Measurements from ENCODE around the gene MORN1.

The MORN1 gene

DNA sequence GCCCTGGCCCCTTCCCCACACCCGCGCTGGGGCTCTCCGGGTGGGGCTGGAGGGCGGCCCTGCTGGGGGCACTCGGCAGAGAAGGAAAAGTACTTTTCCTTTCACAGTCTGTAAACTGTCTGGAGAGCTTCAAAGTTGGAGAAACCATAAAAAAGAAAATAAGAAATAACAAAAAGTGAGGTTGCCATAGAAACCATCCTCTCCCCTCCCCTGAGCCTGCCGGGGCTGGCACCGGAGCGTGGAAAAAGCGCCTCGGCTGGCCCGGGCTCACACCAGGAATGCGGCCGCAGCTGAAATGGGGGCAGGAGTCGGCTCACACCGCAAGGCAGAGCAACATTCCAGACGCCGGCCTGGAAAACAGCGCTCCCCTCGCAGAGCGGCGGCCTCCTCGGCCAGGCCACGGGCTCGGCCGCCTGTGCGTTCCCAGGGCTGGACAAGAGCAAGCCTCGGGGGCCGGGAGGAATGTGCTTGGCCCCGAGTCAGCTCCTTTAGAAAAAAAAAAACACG lies 69.2 kb downstream of the MORN1 start:
- peak in 1 of 2 experiments; percentile 8 for TF ChIP-seq CTCF (IDR thresholded peaks at IDR 0.05)
- Histone ChIP-seq H3K4me3 (peak overlapping the region; percentile 19 to 43), H3K36me3 (no peaks in the 10 kb centered on the region), H3K27me3 (no peaks in the 10 kb centered on the region), H3K4me1 (peaks cover 9 to 73% (median 57%) of the 10 kb centered on the region in 4 donors), H3K27ac (peak overlapping the region; percentile 90 to 93), H3K9me3 (no peaks in the 10 kb centered on the region)
- DNase-seq, result peak; percentile 82 to 94
- intact Hi-C loops (cut with DNase I; ENCODE audit: low total_unique reads), result no loop called here

DNA sequence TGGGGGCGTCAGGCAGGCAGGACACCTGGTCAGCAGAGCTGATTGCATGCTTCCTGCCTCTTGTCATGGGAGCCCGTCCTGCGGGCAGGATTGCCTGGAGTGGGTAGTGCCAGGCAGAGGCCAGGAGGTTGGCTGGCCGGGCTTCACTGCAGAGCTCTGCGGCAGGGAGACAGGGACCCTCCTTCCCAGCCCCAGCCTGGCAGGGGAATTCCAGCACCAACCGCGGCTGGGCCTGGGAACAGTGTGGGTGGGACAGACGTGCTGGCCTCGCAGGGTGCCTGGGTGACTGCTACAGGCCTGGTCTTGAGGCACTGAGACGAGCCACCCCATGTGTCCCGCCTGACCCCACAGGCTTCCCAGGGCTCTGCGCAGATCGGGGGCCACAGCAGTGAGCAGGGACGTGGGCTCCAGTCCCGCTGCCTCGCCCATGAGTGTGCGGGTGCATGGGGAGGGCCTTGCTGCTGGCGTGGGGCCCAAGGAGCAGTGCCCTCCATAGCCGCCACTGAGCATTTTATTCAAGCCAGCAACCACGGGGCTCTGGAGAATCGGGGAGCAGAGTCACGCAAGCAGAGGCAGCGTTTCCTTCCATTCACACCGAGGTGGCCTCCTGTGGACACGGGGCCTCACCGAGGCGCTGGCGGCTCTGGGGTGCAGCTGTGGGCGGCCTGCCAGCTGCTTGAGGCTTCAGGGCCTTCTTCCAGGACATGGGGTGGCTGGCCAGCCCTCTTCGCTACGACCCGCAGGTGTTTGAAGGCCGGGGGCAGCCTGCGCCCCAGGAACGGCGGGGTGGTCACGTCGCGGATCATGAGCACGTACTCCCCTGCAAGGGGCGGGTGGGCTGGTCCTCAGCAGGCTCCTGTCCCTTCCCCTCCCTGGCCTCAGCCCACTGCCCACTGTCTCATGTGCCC lies 70.3 kb downstream of the MORN1 start:
- no peak for TF ChIP-seq CTCF (IDR thresholded peaks at IDR 0.05)
- Histone ChIP-seq H3K27ac (peak overlapping the region; percentile 90 to 93), H3K27me3 (no peaks in the 10 kb centered on the region), H3K4me3 (no peak overlapping the region), H3K4me1 (peaks cover 9 to 84% (median 66%) of the 10 kb centered on the region in 4 donors), H3K36me3 (no peaks in the 10 kb centered on the region), H3K9me3 (no peaks in the 10 kb centered on the region)
- intact Hi-C loops (cut with DNase I; ENCODE audit: low total_unique reads), result no loop called here
- DNase-seq, result no peak

GRCh38 chr1:2320006-2320405 lies 71.3 kb downstream of the MORN1 start:
- Histone ChIP-seq H3K27ac (peak overlapping the region; percentile 90 to 93), H3K27me3 (no peaks in the 10 kb centered on the region), H3K4me3 (no peak overlapping the region), H3K36me3 (no peaks in the 10 kb centered on the region), H3K4me1 (peaks cover 9 to 94% (median 75%) of the 10 kb centered on the region in 4 donors), H3K9me3 (no peaks in the 10 kb centered on the region)
- no peak for TF ChIP-seq CTCF (IDR thresholded peaks at IDR 0.05)
- intact Hi-C loops (cut with DNase I; ENCODE audit: low total_unique reads), result no loop called here
- DNase-seq, result no peak

GRCh38 chr1:2319291-2319690 lies 72.1 kb downstream of the MORN1 start:
- H3K9me3 ChIP-seq, result no peaks in the 10 kb centered on the region
- peak overlapping the region; percentile 90 to 93 for H3K27ac ChIP-seq
- H3K4me3 ChIP-seq, result no peak overlapping the region

More at GRCh38 chr1:2319291-2319690, 72.1 kb downstream of the MORN1 start:
- intact Hi-C loops (cut with DNase I; ENCODE audit: low total_unique reads), result loop anchor here (10.0 kb wide), 2 partner anchors 66 to 114 kb away; no protein-coding TSS in a partner anchor
- TF ChIP-seq CTCF (IDR thresholded peaks at IDR 0.05), result no peak
- no peak for DNase-seq
- peaks cover 14 to 100% (median 82%) of the 10 kb centered on the region in 4 donors for H3K4me1 ChIP-seq
- no peaks in the 10 kb centered on the region for H3K27me3 ChIP-seq
- H3K36me3 ChIP-seq, result no peaks in the 10 kb centered on the region
